ELR (cell line): ENCODE results near the gene RNF111.

Source experiments
- DNase-seq: peaks from one replicate; pipeline ENCODE4 v3.0.0-alpha.2; 2015; ENCODE audit warnings: low read depth

Gene RNF111

GRCh38 chr15:58987491-58988005 lies at the start of gene RNF111:
Gene RNF111 (plus strand): TSS chr15:58987663. CDS start chr15:59030823, 43,160 bp downstream.
- peak; percentile 97 for DNase-seq

GRCh38 chr15:58947179-58947578 lies 40.3 kb upstream of the RNF111 start:
- DNase-seq, result peak; percentile 56

DNA sequence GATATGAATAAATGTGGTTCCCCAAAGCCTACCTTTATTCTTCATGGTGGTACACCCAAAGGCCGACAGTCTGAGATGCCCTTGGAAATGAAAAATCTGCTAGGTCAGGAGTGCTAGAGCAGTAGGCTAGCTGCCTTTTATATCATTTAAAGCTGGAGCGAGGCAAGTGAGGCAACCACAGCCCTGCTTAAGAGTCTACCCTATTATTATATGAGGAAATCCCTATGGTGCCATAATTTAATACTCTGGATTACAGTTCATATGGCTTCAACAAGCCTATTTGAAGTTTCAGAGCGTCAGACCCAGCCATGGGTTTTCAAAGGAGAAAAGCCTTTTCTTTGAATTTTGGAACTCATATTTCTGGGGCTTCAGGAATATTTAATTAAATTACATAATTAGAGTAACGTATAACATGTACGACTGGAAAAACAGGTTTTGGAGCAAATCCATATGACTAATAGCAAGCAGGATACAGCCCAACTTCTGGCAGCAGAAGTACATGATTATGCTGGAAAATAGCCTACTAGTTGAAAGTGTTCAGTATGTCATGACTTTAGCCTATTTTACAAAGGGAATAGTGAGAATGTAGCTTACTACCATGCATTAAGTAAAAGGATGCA lies 36.0 kb upstream of the RNF111 start:
- peak; percentile 52 for DNase-seq

- peak; percentile 36 for DNase-seq
These were observed 34.7 kb upstream of the RNF111 start for GRCh38 chr15:58952751-58953150.

GRCh38 chr15:58957101-58957973 lies 30.1 kb upstream of the RNF111 start:
- DNase-seq, result peak; percentile 85

DNA sequence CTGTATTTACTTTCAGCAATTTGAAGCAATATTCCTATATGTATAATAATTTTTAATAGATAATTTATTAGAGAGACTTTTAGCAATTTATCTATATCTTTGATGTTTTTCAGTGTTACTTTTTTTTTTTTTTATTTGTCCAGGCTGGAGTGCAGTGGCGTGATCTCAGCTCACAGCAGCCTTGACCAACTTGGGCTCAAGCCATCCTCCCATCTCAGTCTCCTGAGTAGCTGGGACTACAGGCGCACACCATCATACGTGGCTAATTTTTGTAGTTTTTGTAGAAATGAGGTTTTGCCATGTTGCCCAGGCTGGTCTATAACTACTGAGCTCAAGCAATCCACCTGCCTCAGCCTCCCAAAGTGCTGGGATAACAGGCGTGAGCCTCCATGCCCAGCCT lies 28.7 kb upstream of the RNF111 start:
- DNase-seq, result no peak

DNA sequence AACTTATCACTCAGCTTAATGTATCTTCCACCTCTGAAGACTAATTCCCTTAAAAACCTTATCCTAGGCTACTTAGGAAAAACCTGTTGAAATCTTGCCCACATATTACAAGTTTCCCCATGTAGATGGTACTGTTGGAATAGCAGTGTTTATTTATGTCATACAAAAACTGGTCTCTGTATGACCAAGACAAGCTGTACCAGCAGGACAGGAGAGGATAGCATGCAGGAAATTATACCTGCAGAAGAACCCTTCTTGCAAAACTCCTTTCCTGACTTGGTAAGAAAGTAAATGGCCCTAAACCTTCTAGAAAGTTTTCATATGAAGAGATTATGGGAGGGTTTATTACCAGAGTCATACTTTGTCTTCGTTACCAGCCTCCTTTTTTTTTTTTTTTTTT lies 25.3 kb upstream of the RNF111 start:
- no peak for DNase-seq

- DNase-seq, result peak; percentile 31
These were observed 24.5 kb upstream of the RNF111 start for GRCh38 chr15:58962662-58963565.

GRCh38 chr15:58966698-58967097 lies 20.8 kb upstream of the RNF111 start:
- DNase-seq, result peak; percentile 75

GRCh38 chr15:58967479-58967878 lies 20.0 kb upstream of the RNF111 start:
- no peak for DNase-seq

DNA sequence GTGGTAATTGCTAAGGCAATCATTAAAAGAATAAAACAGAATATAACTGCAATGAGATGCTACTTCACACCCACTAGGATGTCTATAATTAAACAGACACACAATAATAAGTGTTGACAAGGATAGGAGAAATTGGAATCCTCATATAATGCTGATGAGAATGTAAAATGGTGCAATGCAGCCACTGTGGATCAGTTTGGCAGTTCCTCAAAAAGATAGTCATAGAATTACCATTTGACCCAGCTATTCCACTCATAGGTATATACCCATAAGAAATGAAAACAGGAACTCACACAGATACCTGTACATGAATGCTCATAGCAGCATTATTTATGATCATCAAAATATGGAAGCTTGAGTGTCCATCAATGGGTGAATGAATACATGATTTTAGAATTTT lies 9.6 kb upstream of the RNF111 start:
- no peak for DNase-seq

GRCh38 chr15:58980351-58980939 lies 7.0 kb upstream of the RNF111 start:
- DNase-seq, result peak; percentile 61

- DNase-seq, result no peak
These were observed 5.5 kb upstream of the RNF111 start for GRCh38 chr15:58981808-58982475.

DNA sequence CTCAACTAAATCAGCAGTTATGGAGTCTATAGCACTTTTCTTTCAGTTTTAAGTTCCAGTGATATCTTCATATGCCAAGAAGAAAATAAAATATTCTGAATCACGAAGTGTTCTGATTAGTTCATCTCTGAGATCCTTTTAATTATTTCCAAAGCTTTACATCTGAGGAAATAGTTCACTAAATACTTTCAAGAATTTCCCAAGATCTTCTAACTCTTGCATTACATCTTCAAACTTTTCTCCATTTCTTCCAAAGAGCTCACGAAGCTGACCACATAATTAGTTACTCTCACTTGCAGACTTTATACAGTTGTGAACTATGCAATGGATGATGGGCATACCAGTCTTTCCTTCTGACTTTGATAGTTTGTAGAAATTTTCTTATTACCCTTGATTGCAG lies 4.2 kb upstream of the RNF111 start:
- no peak for DNase-seq

DNA sequence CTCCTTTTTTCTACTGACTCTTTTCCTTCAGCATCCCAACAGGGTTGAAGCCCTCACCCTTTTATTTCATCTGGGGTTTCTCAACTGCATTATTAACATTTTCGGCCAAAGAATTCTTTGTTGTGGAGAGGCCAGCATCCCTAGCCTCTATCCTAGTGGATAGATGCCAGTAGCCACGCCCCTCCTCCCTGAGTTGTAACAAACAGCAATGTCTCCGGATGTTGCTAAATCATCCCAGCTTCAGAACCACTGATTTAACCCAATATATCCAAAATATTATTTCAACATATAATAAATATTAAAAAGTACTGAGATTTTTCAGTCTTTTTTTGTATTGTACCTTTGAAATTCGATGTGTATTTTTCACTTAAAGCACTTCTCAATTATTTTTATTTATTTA lies 2.0 kb upstream of the RNF111 start:
- peak; percentile 47 for DNase-seq

- DNase-seq, result peak; percentile 20
These were observed 427 bp upstream of the RNF111 start for GRCh38 chr15:58987036-58987435.

GRCh38 chr15:58988006-58988785 lies 733 bp downstream of the RNF111 start:
- peak; percentile 56 for DNase-seq

DNA sequence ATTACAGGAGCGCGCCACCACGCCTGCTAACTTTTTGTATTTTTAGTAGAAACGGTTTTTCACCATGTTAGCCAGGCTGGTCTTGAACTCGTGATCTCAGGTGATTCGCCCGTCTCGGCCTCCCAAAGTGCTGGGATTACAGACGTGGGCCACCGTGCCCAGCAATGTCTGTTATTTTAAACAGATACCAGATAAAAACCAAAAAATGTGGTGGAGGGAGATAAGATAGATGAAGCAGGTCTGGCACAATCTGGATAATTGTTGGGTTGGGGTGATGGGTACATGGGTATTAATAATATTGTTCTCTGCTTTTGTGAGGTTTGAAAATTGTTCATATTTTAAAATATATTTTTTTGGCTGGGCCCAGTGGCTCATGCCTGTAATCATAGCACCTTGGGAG lies 4.7 kb downstream of the RNF111 start:
- DNase-seq, result no peak

- no peak for DNase-seq
These were observed 7.5 kb downstream of the RNF111 start for GRCh38 chr15:58994906-58995453.

GRCh38 chr15:58999694-59000093 lies 12.2 kb downstream of the RNF111 start:
- DNase-seq, result no peak
